Lower leg skin (tissue), 4 donors: ENCODE measurements around the gene GLT6D1. TPM values are rescaled to one million over a fixed set of nuclear protein-coding genes. Genes with fewer than 3 reads are reported as not detected.

Source experiments
- DNase-seq, 2 donors: peaks; one replicate each; pipeline ENCODE4 v3.0.0-alpha.2; 2019; ENCODE audit warnings: low spot score in 2 of 2
- H3K4me3 ChIP-seq: fragments of 200-600 bp; sonication (generic); 2 replicates; pipeline ENCODE4 v1.5.1; 2017; ENCODE audit warnings: mild to moderate bottlenecking, low read depth; ENCODE audit not compliant: poor library complexity, severe bottlenecking
- POLR2A ChIP-seq, 2 donors: fragments of 450-650 bp; IDR thresholded peaks; one replicate each; pipeline ENCODE4 v1.6.1; 2016 to 2017; ENCODE audit warnings: antibody characterized with exemption in 2 of 2, mild to moderate bottlenecking in 1 of 2, moderate library complexity in 1 of 2
- WGBS, 2 donors: methylation state at CpG; one replicate each; pipeline ENCODE4 v1.1.5; 2018; 5-methylcytosine and 5-hydroxymethylcytosine counted together
- intact Hi-C: fragments of 100-400 bp; cut with DNase I; formaldehyde crosslinking; loops from one replicate; pipeline ENCODE4 v1.15.0; 2023; ENCODE audit warnings: low total_unique reads
- total RNA-seq, 4 donors: library from RNA; depleted of rRNA; stranded (reverse); fragments of >200 nt; gene quantifications; one replicate each; pipeline ENCODE4 v1.1.0, GENCODE V29; 2016
- TF ChIP-seq, protein P1 (sequence below), 3 donors: fragments of 450-650 bp; IDR thresholded peaks; one replicate each; pipeline ENCODE4 v1.5.1; 2016; ENCODE audit warnings: antibody characterized with exemption in 3 of 3, mild to moderate bottlenecking in 3 of 3, moderate library complexity in 2 of 3

GLT6D1 gene
- total RNA-seq, 4 donors from 2014 or later, result not detected

GRCh38 chr9:135632841-135633240 lies 6.5 kb downstream of the GLT6D1 start:
- peak in 1 of 2 donors; percentile 26 for DNase-seq
- 91% methylated on average over 10 of the region's 10 CpGs for WGBS, 2 donors
- no peak for TF ChIP-seq POLR2A (IDR thresholded peaks at IDR 0.05)
- TF ChIP-seq, protein P1, sequence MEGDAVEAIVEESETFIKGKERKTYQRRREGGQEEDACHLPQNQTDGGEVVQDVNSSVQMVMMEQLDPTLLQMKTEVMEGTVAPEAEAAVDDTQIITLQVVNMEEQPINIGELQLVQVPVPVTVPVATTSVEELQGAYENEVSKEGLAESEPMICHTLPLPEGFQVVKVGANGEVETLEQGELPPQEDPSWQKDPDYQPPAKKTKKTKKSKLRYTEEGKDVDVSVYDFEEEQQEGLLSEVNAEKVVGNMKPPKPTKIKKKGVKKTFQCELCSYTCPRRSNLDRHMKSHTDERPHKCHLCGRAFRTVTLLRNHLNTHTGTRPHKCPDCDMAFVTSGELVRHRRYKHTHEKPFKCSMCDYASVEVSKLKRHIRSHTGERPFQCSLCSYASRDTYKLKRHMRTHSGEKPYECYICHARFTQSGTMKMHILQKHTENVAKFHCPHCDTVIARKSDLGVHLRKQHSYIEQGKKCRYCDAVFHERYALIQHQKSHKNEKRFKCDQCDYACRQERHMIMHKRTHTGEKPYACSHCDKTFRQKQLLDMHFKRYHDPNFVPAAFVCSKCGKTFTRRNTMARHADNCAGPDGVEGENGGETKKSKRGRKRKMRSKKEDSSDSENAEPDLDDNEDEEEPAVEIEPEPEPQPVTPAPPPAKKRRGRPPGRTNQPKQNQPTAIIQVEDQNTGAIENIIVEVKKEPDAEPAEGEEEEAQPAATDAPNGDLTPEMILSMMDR (IDR thresholded peaks at IDR 0.05), result no peak
- H3K4me3 ChIP-seq, result no peak overlapping the region
- intact Hi-C loops, result no loop called here

DNA sequence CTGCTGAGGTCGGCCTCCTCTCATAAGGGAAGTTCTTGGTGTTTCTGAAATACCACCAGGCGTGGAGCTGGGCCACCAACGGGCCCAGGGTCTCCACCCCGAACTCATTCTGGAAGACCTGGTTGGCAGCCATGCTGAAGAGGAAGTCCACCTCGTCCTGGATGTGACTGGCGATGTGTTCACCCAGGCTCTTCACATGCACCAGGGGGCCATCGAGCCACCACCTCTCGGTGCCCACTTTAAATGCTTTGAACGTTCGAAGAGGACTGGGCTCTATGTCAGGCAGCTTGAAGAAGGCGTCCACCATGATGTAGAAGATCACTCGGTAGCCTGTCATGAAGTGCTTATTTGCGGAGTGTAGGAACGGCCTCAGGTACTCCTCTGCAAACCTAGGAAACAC lies 15.1 kb downstream of the GLT6D1 start:
- intact Hi-C loops, result no loop called here
- 91 to 93% methylated on average over 12 to 14 of the region's 14 CpGs for WGBS, 2 donors
- no peak overlapping the region for H3K4me3 ChIP-seq
- peak in 1 of 2 donors; percentile 79 for DNase-seq
- TF ChIP-seq POLR2A (IDR thresholded peaks at IDR 0.05), result no peak
- TF ChIP-seq, protein P1 (IDR thresholded peaks at IDR 0.05), result no peak

DNA sequence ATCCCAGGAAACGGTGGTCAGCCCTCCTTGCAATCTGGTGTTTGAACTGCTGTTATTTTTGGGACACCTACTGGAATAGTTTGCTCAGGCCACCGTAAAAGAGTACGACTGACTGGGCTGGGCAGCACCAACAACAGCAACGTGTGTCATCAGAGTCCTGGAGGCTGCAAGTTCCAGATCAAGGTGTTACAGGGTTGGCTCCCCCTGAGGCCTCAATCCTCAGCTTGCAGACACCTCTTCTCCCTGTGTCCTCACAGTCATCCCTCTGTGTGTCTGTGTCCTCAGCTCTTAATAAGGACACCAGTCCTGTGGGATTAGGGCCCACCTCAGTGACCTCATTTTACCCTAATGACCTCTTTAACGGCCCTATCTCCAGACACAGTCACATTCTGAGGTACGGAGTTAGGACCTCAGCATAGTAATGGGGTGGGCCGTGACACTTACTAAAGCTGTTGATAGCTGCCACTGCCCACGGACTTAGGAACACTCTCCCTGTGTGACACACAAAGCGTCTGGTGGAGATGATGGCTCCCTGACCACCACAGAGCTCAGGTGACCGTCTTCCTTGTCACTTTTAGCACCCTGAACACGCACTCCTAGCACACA lies 16.8 kb downstream of the GLT6D1 start:
- intact Hi-C loops, result no loop called here
- no peak overlapping the region for H3K4me3 ChIP-seq
- no peak for TF ChIP-seq POLR2A (IDR thresholded peaks at IDR 0.05)
- TF ChIP-seq, protein P1 (IDR thresholded peaks at IDR 0.05), result no peak
- WGBS, 2 donors, result 61 to 62% methylated on average over 11 of the region's 11 CpGs
- DNase-seq, result peak in 1 of 2 donors; percentile 79

DNA sequence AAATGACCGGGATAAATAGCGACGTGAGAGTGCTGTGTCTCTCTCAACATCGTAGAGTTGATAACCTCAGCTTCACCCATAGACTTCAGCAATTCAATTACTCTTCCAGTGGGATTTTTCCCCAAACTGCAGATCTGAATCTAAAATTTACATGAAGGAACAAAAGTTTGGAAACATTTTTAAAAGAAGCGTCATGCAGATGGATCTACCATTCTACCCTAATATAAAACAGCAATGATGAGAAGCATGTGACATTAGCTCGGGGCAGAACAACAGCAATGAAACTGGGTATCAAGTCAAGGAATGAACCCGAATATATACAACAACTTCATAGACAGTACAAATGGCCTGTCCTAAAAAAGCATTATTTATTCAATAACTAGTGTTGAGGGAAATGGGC lies 18.8 kb downstream of the GLT6D1 start:
- intact Hi-C loops, result no loop called here
- WGBS, 2 donors, result 64 to 71% methylated on average over 7 of the region's 7 CpGs

GRCh38 chr9:135619599-135619886 lies 19.8 kb downstream of the GLT6D1 start:
- 48 to 56% methylated on average over 8 to 10 of the region's 10 CpGs for WGBS, 2 donors
- intact Hi-C loops, result no loop called here

More for the DNA sequence above, 18.8 kb downstream of the GLT6D1 start:
- DNase-seq, result no peak
- no peak overlapping the region for H3K4me3 ChIP-seq
- TF ChIP-seq, protein P1 (IDR thresholded peaks at IDR 0.05), result no peak
- TF ChIP-seq POLR2A (IDR thresholded peaks at IDR 0.05), result no peak

More at GRCh38 chr9:135619599-135619886, 19.8 kb downstream of the GLT6D1 start:
- DNase-seq, result peak in 1 of 2 donors; percentile 74
- TF ChIP-seq POLR2A (IDR thresholded peaks at IDR 0.05), result no peak
- TF ChIP-seq, protein P1 (IDR thresholded peaks at IDR 0.05), result no peak
- no peak overlapping the region for H3K4me3 ChIP-seq
